Measurements from ENCODE around the gene MELK. TPM values are rescaled to one million over a fixed set of nuclear protein-coding genes. Genes with fewer than 3 reads are reported as not detected.

The MELK gene
- total RNA-seq, 1 donor from 2014 or later, result 0.13 TPM

GRCh38 chr9:36725777-36726356, 153.2 kb downstream of the MELK start:
- peak; percentile 58 for DNase-seq (ENCODE audit: low spot score)
- intact Hi-C loops (cut with DNase I), result no loop called here

Other genes starting within 250 kb of the MELK start
- 41.2 TPM for gene RNF38, start 172.6 kb upstream of the MELK start, total RNA-seq